H9 (cell line): ENCODE results near the gene ULK2. TPM values are rescaled to one million over a fixed set of nuclear protein-coding genes. Genes with fewer than 3 reads are reported as not detected.

Experiments used
- DNase-seq: peaks from one replicate; pipeline ENCODE4 v3.0.0-alpha.2; 2017
- H2AFZ ChIP-seq: one replicate; pipeline ENCODE4 v1.6.1; 2013; ENCODE audit warnings: mild to moderate bottlenecking, low read length, control low read depth, moderate library complexity
- H2AK5ac ChIP-seq: 2 replicates; pipeline ENCODE4 v1.6.1; 2013; ENCODE audit warnings: low read length, control low read depth, mixed read lengths; ENCODE audit not compliant: insufficient read length
- H2BK120ac ChIP-seq: one replicate; pipeline ENCODE4 v1.6.1; 2013; ENCODE audit warnings: low read depth, mild to moderate bottlenecking, low read length, control low read depth, inconsistent platforms; ENCODE audit not compliant: poor library complexity, severe bottlenecking
- H2BK12ac ChIP-seq: 2 replicates; pipeline ENCODE4 v1.6.1; 2013; ENCODE audit warnings: low read length, control low read depth, mixed read lengths, low read depth; ENCODE audit not compliant: insufficient read length
- H2BK15ac ChIP-seq: 2 replicates; pipeline ENCODE4 v1.6.1; 2013; ENCODE audit warnings: low read depth, low read length, control low read depth
- H2BK20ac ChIP-seq: one replicate; pipeline ENCODE4 v1.6.1; 2013; ENCODE audit warnings: low read depth, mild to moderate bottlenecking, low read length, control low read depth, inconsistent platforms; ENCODE audit not compliant: poor library complexity, severe bottlenecking
- H2BK5ac ChIP-seq: 2 replicates; pipeline ENCODE4 v1.6.1; 2013; ENCODE audit warnings: low read length, control low read depth, mixed read lengths; ENCODE audit not compliant: insufficient read length
- H3K14ac ChIP-seq: 2 replicates; pipeline ENCODE4 v1.6.1; 2013; ENCODE audit warnings: low read length, control low read depth; ENCODE audit not compliant: insufficient read depth
- H3K18ac ChIP-seq: 2 replicates; pipeline ENCODE4 v1.6.1; 2013; ENCODE audit warnings: low read depth, mild to moderate bottlenecking, mixed read lengths, low read length, control low read depth; ENCODE audit not compliant: insufficient read length
- H3K23ac ChIP-seq: 2 replicates; pipeline ENCODE4 v1.6.1; 2013; ENCODE audit warnings: low read length, control low read depth, mixed read lengths, low read depth; ENCODE audit not compliant: insufficient read length
- H3K23me2 ChIP-seq: 2 replicates; pipeline ENCODE4 v1.6.1; 2013; ENCODE audit warnings: low read depth, mild to moderate bottlenecking, mixed read lengths, low read length, control low read depth; ENCODE audit not compliant: insufficient read length, poor library complexity, severe bottlenecking
- H3K27ac ChIP-seq: 2 replicates; pipeline ENCODE4 v1.5.1; 2013; ENCODE audit warnings: low read length, control low read depth, mixed read lengths, low read depth; ENCODE audit not compliant: insufficient read length
- H3K27me3 ChIP-seq: 2 replicates; pipeline ENCODE4 v1.6.1; 2013; ENCODE audit warnings: low read length, control low read depth, inconsistent platforms; ENCODE audit not compliant: insufficient read depth
- H3K4ac ChIP-seq: 2 replicates; pipeline ENCODE4 v1.6.1; 2013; ENCODE audit warnings: low read depth, mild to moderate bottlenecking, control low read depth, inconsistent platforms, low read length, moderate library complexity
- H3K4me1 ChIP-seq: 2 replicates; pipeline ENCODE4 v1.6.1; 2013; ENCODE audit warnings: low read length, control low read depth, inconsistent platforms; ENCODE audit not compliant: insufficient read depth
- H3K4me2 ChIP-seq: 2 replicates; pipeline ENCODE4 v1.6.1; 2013; ENCODE audit warnings: low read length, control low read depth, mixed read lengths; ENCODE audit not compliant: insufficient read length, insufficient read depth
- H3K56ac ChIP-seq: 2 replicates; pipeline ENCODE4 v1.6.1; 2013; ENCODE audit warnings: low read depth, mild to moderate bottlenecking, mixed read lengths, low read length, control low read depth; ENCODE audit not compliant: insufficient read length
- H3K79me1 ChIP-seq: 2 replicates; pipeline ENCODE4 v1.6.1; 2013; ENCODE audit warnings: low read depth, mild to moderate bottlenecking, moderate library complexity, low read length, control low read depth, inconsistent platforms; ENCODE audit not compliant: insufficient read depth, poor library complexity, severe bottlenecking
- H3K79me2 ChIP-seq: 2 replicates; pipeline ENCODE4 v1.6.1; 2013; ENCODE audit warnings: low read length, control low read depth, inconsistent platforms; ENCODE audit not compliant: insufficient read depth
- H3K9ac ChIP-seq: 2 replicates; pipeline ENCODE4 v1.6.1; 2013; ENCODE audit warnings: low read length, control low read depth, mixed read lengths; ENCODE audit not compliant: insufficient read length; ENCODE audit errors: extremely low read depth
- H3K9me3 ChIP-seq: one replicate; pipeline ENCODE4 v1.6.1; 2013; ENCODE audit warnings: low read depth, low read length, inconsistent platforms; ENCODE audit not compliant: control insufficient read depth
- H3T11ph ChIP-seq: one replicate; pipeline ENCODE4 v1.6.1; 2013; ENCODE audit warnings: mild to moderate bottlenecking, low read length, control low read depth, inconsistent platforms
- H4K20me1 ChIP-seq: one replicate; pipeline ENCODE4 v1.6.1; 2013; ENCODE audit not compliant: control insufficient read depth, insufficient read length, insufficient read depth
- H4K5ac ChIP-seq: 2 replicates; pipeline ENCODE4 v1.6.1; 2013; ENCODE audit warnings: low read depth, mild to moderate bottlenecking, mixed read lengths, low read length, control low read depth; ENCODE audit not compliant: insufficient read length
- H4K8ac ChIP-seq: replicated peaks from 2 replicates; pipeline ENCODE4 v1.6.1; 2013; ENCODE audit warnings: low read length, control low read depth, mixed read lengths, low read depth; ENCODE audit not compliant: insufficient read length
- H4K91ac ChIP-seq: 2 replicates; pipeline ENCODE4 v1.6.1; 2013; ENCODE audit warnings: low read depth, mild to moderate bottlenecking, moderate library complexity, mixed read lengths, low read length, control low read depth; ENCODE audit not compliant: insufficient read length
- H3K27ac Mint-ChIP-seq, 3 experiments: 2 replicates in 2 of 3; 3 replicates in 1 of 3; pipeline ENCODE4 v1.8.0; 2020 to 2021; ENCODE audit warnings: mixed read lengths in 3 of 3, mild to moderate bottlenecking in 1 of 3, moderate library complexity in 1 of 3
- H3K27me3 Mint-ChIP-seq: 2 replicates; pipeline ENCODE4 v1.8.0; 2021; ENCODE audit warnings: low read depth, mild to moderate bottlenecking, moderate library complexity, mixed read lengths
- H3K36me3 Mint-ChIP-seq, 3 experiments: 2 replicates in 2 of 3; 3 replicates in 1 of 3; pipeline ENCODE4 v1.8.0; 2020 to 2021; ENCODE audit warnings: low read depth in 3 of 3, mixed read lengths in 3 of 3; ENCODE audit not compliant: insufficient read depth in 1 of 3
- H3K4me1 Mint-ChIP-seq, 2 experiments: 2 replicates each; pipeline ENCODE4 v1.8.0; 2020; ENCODE audit warnings: mixed read lengths in 2 of 2
- H3K4me3 Mint-ChIP-seq, 2 experiments: 2 replicates in 1 of 2; 3 replicates in 1 of 2; pipeline ENCODE4 v1.8.0; 2020 to 2021; ENCODE audit warnings: mild to moderate bottlenecking in 2 of 2, mixed read lengths in 2 of 2, moderate library complexity in 1 of 2
- H3K9me3 Mint-ChIP-seq, 2 experiments: 2 replicates in 1 of 2; 3 replicates in 1 of 2; pipeline ENCODE4 v1.8.0; 2020; ENCODE audit warnings: mild to moderate bottlenecking in 2 of 2, mixed read lengths in 2 of 2, moderate library complexity in 1 of 2
- WGBS: extraction: QIAGEN DNeasy Blood & Tissue Kit; methylation state at CpG from one replicate; pipeline ENCODE4 v1.1.7; 2013; ENCODE audit warnings: missing lambda C conversion rate, low lambda C conversion rate, mixed read lengths; ENCODE audit not compliant: insufficient read length; ENCODE audit errors: extremely low coverage; 5-methylcytosine and 5-hydroxymethylcytosine counted together
- total RNA-seq: library from RNA; stranded (reverse); gene quantifications from 2 replicates; pipeline ENCODE4 v1.2.1, GENCODE V29; 2021
- TF ChIP-seq, protein P1 (sequence below): fragments of 200-600 bp; sonication (generic); conservative IDR thresholded peaks from 3 replicates; pipeline ENCODE4 v1.8.0; 2021; ENCODE audit warnings: antibody characterized with exemption, mild to moderate bottlenecking

ULK2 gene
- total RNA-seq, 1 experiment from 2014 or later: 11.5 TPM

DNA sequence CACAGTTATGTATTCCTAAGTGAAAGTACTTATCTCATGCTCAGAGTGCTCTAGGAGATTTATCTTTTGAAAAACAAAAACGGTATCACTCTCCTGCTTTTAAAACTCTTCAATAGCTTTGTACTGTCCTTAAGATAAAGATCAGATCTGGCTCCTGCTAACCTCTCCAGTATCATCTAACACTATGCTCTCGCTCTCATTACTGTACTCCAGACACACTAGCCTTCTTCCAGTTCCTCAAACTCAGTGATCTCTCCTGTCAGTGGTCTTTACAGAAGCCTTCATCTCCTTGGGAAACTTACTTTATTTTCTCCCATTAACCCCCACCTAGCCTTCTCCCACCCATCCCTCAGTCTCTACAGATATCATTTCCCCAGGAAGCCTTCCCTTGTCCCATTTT, 10.1 kb downstream of the ULK2 start:
- H2AFZ ChIP-seq: no peak overlapping the region
- no peak overlapping the region for H2BK15ac ChIP-seq
- H3K23ac ChIP-seq: no peak overlapping the region
- Mint-ChIP-seq H3K4me1 (no peaks in the 10 kb centered on the region), H3K27me3 (no peaks in the 10 kb centered on the region), H3K27ac (no peak overlapping the region; a peak in 1 of 7 replicates), H3K9me3 (no peaks in the 10 kb centered on the region), H3K36me3 (no peaks in the 10 kb centered on the region; a peak in 2 of 7 replicates), H3K4me3 (no peak overlapping the region)
- H3K27ac ChIP-seq: no peak overlapping the region
- no peak overlapping the region for H2BK120ac ChIP-seq
- no peaks in the 10 kb centered on the region for H3K4me1 ChIP-seq
- H3K56ac ChIP-seq: no peak overlapping the region
- H2BK20ac ChIP-seq: no peak overlapping the region
- no peak overlapping the region for H2AK5ac ChIP-seq
- no peak overlapping the region for H4K91ac ChIP-seq
- no peaks in the 10 kb centered on the region for H3K79me1 ChIP-seq
- TF ChIP-seq, protein P1, sequence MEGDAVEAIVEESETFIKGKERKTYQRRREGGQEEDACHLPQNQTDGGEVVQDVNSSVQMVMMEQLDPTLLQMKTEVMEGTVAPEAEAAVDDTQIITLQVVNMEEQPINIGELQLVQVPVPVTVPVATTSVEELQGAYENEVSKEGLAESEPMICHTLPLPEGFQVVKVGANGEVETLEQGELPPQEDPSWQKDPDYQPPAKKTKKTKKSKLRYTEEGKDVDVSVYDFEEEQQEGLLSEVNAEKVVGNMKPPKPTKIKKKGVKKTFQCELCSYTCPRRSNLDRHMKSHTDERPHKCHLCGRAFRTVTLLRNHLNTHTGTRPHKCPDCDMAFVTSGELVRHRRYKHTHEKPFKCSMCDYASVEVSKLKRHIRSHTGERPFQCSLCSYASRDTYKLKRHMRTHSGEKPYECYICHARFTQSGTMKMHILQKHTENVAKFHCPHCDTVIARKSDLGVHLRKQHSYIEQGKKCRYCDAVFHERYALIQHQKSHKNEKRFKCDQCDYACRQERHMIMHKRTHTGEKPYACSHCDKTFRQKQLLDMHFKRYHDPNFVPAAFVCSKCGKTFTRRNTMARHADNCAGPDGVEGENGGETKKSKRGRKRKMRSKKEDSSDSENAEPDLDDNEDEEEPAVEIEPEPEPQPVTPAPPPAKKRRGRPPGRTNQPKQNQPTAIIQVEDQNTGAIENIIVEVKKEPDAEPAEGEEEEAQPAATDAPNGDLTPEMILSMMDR: no peak
- no peaks in the 10 kb centered on the region for H3K9me3 ChIP-seq
- H3K27me3 ChIP-seq: no peaks in the 10 kb centered on the region
- H3T11ph ChIP-seq: no peak overlapping the region
- no peak overlapping the region for H4K5ac ChIP-seq
- no peak overlapping the region for H3K14ac ChIP-seq
- no peak for DNase-seq
- no CpG with 5 or more reads among the region's 2 CpGs for WGBS
- H2BK5ac ChIP-seq: no peak overlapping the region
- H3K18ac ChIP-seq: no peak overlapping the region
- no peaks in the 10 kb centered on the region for H3K79me2 ChIP-seq
- H3K9ac ChIP-seq: no peak overlapping the region
- H4K8ac ChIP-seq: no peak overlapping the region
- H4K20me1 ChIP-seq: no peaks in the 10 kb centered on the region
- H3K4ac ChIP-seq: no peak overlapping the region
- H2BK12ac ChIP-seq: no peak overlapping the region
- no peaks in the 10 kb centered on the region for H3K23me2 ChIP-seq
- no peak overlapping the region for H3K4me2 ChIP-seq
